HT-29 (cell line): ENCODE results near the gene NREP. TPM values are rescaled to one million over a fixed set of nuclear protein-coding genes. Genes with fewer than 3 reads are reported as not detected.
A peak's percentile ranks its signal among the peaks of the same experiment; 100 is the strongest.

Source experiments
- DNase-seq: peaks from one replicate; pipeline ENCODE4 v3.0.0-alpha.2; 2015; ENCODE audit warnings: low spot score
- total RNA-seq: library from RNA; depleted of rRNA; stranded (reverse); fragments of >200 nt; shearing (Covaris generic); gene quantifications from 2 replicates; pipeline ENCODE4 v1.2.3, GENCODE V29; 2014

NREP gene
- total RNA-seq, 1 experiment from 2014 or later: 0.97 TPM

DNA sequence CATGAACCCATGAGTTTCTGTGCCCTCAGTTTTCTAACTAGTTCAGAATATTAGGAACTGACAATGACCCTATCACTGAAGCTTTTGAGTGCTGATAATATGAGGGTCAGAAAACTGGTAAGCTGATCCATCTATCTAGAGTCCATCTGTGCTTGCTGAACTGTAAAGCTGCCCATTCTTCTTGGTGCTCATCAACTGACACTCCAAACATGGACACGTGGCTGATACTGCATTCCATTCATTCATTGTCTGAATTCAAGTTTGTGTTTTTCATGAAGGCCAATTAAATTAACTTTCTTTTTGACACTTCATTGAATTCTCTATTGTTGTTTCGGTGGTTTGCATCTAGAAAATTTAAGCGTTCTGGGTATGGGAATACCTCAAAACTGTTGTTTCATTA lies 17.6 kb downstream of the NREP start:
- no peak for DNase-seq

DNA sequence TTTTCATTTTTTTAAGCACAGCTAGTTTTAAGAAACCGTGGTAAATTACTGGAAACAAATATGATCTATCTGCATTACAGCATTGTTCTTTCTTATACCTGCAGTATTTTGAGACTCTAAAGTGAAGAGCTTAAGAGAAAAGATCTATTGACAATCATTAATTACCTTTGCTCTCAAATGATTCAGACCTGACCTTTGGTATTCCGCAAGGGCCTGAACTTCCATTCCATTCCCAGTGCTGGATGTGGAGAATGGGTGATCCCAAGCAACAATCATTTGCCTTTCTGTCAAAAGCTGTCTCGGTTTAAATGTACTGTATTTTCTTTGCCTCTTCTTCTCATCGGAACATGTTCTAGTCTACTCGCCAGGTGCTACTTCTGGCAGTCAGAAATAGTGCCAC lies 18.9 kb downstream of the NREP start:
- no peak for DNase-seq

DNA sequence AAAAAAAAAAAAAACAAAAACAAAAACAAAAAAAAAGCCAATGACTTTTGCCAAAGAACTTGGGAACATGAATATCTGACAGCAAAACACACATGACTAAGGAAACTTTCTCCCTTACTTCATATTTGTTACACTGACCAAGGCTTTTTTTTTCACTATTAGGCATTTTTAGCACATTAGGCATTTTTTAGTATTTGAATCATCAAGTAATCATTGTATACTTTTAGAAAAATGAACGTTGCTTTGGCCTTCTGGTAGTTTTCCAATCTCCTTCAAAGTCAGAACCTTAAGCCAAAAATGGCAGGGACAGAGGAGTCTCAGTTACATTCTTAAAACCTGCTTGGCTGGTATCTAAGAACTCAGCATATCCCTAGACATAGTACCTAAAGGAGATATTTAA lies 19.3 kb downstream of the NREP start:
- no peak for DNase-seq

DNA sequence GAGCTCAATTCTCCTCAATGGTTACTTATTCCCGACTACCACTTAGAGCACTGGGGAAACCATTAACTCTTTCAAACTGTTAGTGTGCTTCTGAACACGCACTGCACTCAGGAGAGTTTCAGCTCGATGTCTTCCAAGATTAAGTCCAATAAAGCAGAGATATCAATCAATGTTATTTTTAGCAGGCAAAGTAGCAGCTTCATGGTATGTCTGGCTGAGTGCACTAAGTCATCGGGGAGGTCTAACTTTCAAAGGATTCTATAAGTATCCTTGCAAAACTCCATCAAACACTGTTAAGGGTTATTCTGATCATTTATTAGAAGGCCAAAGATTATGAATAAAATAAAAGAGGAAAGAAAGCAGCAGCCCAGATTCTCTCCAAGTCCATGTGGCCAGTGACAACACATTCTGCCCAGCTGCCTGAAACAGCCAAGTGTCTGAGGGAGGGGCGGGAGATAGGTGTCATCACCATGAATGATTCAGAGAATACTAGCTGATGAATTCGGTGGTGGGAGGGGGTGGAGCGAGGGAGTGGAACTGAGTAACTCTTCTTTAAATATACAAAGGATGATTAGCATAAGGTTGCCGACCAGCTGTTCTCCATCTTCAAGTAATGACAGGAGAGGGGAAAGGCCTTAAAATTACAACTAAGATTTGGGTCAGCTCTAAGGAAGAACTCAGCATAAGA lies 21.3 kb downstream of the NREP start:
- no peak for DNase-seq

DNA sequence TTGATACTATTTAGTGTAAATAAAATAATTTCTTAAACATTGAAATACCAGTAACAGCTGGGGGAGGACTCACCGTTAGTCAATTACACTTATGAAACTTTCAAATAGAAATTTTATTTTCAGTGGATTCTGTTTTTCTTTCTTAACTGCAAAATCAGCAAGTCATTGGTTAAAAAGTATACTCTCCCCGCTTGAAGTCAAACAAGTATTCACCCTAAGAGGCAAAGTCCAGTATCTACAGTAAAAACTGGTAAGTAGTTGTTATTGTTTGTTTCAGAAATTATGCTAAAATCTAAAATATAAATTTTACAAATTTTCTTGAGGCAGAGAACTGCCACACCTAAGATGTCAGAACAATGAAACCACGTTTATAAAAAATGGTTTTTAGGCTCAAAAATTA lies 22.4 kb downstream of the NREP start:
- DNase-seq: no peak

DNA sequence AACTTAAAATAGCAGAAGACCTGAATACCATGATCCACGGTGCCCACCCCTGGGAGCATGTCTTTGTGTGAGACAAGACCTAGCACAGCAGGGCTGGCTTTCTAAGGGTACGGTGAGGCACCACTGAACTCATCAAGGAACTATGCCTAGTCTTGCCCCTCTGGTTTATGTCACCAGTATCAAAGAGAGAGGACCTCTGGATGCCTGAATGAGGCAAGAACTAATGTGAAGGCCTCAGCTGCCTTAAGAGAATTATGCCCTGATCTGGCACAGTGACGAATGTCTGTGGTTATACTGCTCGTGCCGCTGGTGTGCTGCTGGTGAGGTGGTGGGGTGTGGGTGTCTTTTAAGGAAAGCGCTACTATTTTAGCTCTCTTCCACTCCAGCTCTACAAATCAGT lies 23.0 kb downstream of the NREP start:
- DNase-seq: no peak

DNA sequence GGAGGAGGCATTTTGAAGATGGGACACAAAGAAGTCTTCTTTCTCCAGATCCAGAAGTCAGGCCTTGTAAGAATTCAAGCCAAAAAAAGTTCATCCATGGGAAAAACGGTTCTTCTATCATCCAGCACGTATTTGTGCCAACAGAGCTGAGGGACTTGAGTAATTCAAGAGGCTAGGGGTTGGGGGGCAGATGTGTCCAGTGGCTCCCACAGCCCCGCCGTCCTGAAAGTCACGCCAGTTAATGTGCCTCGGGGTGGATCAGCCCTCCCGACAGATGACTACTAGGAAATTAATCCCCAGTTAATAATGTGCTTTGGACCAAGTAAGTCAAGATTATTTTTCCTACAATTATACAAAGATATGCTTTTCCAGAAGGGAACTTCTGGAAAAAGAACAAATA lies 23.4 kb downstream of the NREP start:
- DNase-seq: no peak

DNA sequence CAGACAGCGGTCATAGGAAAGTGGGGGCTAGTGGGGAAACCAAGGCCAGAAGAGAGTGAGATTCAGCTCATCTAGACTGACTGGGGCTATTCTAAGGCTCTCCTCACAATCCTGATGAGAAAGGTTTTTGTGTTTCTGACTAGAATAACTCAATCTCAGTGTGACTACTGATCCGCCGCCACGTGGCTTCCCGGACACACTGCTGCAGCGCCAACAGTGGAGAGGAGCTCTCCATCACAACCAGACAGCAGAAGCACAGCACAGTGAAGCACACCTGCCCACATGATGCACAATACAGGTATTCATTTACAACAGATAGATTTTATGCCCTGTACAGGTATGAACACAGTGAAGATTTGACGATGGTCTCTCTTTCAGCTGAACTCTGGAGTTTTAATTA lies 25.4 kb downstream of the NREP start:
- DNase-seq: no peak

DNA sequence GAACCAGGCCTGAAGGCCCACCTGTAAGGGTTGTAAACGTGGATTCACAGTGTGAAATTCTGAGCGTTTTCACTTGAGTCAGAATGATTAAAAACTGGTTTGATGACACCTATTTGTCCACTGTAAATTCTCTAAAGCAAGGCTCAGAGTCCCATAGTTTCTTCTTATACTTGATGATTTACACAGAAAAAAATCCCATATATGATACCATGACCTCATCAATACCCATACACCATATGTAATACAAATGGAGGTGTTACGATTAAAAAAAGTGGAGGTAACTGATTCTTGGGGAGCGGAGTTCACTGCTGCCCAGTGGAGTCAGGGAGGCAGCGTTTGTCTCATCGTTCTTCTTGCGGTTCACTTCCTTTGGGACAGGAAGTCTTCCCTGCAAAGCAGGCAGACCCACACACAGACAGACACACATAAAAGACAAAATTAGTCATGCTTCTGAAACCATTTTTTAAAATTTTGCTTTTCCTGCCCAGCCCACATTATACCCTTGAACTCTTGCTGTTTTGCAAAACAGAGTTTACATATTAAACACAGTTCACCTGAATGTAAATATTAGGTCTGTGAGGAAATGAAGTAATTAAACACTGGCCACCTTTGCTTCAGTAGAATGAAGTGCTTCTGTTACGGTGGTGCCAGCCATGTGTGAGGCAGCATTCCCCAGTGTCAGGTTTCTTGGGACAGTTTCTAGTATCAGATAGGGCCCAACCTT lies 26.2 kb downstream of the NREP start:
- DNase-seq: peak; percentile 13

DNA sequence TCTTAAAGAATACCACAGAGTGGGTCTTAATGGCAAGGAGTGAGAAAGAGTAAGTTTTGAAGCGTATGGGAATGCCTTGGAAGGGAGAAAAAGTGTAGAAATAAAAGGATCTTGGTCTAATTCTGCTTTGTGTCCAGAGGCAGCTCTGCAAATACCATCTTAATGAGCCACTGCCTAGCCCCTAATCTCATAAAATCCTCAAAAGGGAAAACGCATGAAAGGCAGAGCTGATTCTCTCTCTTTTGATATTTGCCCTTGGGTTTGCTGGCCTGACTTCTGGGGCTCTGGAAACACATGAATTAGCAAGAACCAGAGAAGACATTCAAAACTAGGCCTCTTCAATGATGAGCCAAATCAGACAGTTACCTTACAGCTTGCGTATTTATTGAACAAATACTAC lies 28.1 kb downstream of the NREP start:
- no peak for DNase-seq

DNA sequence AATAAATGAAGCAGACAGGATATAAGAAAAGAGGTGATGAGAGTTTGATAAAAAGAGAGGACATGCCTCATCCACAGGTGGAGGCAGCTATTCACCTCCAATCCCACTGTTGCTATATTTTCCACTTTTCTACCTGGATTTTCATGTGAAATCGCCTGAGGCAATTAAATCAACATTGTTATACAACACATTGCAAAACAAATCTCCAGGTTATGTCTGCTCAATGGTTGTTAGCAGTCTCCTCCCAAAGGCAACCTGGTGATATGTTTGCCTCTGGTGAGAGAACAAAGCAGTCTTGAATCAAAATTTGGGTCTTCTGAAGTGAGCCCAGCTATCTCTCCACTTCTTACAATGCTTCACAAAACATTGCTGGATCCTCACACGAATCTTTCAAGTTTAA lies 30.0 kb downstream of the NREP start:
- no peak for DNase-seq

DNA sequence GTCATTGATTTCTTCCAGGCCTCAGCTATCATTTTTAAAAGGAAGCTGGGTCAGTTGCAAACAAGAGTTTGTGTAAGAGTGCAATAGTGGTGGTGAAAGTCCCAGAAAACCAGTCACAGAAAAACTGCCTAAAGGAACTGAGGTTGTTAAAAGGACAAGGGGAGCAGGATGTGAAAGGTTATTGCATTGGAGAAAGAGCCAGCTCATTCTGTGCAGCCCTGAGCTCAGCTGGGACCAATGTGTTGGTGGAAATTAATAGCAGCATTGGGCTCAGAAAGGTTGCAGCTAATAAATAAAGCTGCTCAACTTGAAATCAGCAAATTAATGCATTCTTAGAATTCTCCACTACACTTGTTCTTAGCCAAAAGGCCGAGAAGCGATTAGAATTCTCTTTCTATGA lies 34.9 kb downstream of the NREP start:
- DNase-seq: no peak

DNA sequence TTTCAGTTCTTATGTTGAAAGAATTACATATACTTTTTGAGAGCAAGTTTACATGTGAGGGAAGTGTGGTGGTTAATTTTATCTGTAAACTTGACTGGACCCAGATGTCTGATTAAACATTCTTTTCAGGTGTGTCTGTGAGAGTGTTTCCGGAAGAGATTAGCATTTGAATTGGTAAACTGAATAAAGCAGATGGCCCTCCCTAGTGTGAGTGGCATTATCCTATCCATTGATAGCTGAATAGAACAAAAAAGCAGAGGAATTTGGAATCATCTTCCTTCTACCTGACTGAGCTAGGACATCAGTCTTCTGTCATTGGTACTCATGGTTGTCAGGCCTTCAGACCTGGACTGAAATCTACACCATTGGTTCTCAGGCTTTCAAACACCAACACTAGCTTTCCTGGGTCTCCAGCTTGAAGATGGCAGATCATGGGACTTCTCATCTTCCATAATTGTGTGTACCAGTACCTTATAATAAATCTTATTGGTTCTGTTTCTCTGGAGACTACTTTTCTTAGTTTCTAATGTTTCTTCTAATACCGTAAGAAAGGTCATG lies 36.6 kb downstream of the NREP start:
- DNase-seq: no peak

DNA sequence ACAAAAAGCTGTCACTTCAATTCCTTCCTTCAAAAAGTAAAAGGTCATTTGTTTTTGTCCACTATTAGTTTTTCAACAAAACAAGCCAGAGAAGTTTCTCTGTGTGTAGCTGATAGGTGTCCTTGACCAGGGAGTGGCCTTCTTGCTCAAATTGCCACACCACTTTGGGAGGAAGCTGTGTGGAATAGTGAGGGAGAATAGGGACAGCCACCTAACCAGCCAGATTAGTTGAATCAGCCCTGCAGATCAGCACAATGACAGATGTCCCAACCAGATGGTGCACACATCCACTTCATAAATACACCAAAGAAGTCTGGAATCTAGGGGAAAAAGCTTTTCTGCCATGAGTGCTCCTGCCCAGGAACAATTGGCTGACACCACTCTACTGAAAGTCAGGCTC lies 37.2 kb downstream of the NREP start:
- DNase-seq: no peak

DNA sequence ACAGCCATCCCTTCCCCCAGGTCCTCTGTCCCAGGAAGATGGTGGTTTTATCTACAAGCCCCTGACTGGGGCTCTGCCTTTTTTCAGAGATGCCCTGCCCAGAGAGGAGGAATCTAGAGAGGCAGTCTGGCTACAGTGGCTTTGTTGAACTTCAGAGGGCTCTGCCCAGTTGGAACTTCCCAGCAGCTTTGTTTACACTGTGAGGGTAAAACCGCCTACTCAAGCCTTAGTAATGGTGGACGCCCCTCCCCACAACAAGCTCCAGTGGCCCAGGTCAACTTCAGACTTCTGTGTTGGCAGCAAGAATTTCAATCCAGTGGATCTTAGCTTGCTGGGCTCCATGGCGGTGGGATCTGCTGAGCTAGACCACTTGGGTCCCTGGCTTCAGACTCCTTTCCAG lies 40.2 kb downstream of the NREP start:
- DNase-seq: peak; percentile 32

DNA sequence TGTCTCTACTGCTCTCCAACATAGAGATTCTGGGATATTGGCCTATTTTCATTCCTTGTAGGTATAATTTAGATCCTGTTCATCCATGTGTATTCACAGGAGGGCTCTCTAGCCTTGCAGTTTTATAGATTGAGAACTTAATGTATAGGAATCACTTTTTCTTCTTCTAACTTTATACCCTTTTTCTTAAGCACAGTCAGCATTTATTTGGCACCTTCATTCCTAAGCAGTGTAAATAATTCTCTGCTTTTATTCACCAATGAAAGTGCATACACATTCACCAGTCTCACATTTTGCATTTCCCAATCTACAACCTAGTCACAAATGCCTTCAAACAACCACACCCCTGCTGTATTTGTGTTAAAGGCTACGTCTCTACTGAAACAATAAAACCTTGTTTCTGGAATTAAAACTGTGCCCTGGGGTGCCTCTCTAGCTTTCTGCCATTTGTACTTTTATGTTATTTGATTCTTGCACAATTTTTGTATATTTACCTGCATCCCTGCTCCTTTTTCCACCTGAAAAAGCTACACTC lies 49.3 kb downstream of the NREP start:
- DNase-seq: no peak

DNA sequence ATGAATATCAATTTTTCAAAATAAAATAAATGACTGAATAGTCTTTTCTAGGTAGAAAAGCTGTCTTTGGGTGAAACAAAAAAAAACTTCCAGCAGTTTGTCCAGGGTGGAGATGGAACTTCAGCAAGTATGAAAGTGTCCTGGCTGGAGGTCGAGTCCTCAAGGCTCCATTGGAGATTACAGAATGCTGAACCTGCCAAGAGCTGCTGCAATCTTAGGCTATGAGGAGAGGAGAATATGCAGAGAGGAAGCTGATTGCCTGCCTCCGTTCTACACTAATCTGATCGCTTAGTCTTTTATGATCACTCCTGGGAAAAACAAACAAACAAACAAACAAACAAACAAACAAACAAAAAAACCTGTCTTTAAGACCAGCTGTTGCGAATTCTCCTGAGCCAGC lies 50.6 kb downstream of the NREP start:
- no peak for DNase-seq

DNA sequence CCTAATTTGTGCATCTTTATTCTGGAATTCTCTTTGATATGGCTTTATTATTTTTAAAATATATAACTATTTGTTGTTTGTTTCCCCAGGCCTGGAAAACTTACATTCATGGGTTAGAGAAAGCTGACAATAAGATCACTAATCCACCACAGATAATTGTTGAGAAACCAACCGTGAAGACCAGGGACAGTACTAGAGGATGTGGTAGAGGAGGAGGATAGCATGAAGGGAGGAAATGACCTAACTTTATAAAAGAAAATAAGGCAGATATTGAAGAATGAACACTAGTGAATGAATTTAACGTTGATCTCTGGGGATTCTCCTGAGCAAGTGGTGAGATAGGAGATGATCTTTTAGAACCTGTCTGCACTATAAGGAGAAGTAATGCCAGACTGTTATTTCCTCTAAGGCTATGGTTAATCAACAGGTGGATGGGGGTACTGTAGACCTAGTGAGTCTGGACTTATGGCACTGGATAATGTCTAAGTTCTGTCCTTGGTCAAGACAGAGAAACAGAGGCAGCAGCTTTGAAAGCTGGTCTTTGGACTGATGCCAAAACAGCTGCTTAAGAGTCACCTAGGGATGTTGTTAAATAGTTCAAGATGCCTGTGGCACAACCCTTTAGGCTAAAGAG lies 52.4 kb downstream of the NREP start:
- no peak for DNase-seq

DNA sequence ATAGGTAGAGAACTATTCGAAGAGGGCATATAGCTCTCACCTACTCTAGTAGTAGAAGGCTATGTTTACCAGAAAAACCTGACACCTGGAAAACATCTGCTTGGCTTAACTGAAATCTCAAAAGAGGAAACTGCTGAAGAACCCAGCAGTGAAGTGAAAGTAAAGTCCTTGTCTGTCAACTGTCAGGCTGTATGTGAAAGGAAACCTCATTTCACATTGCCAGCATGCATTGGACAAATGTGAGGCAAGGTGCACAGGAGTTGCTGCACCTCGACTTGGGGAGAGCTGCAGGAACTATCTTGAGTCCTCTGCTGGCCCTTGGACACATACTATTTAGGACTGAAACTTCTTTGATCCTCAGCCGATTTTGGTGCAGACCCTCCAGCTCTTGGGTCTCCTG lies 53.3 kb downstream of the NREP start:
- DNase-seq: no peak

DNA sequence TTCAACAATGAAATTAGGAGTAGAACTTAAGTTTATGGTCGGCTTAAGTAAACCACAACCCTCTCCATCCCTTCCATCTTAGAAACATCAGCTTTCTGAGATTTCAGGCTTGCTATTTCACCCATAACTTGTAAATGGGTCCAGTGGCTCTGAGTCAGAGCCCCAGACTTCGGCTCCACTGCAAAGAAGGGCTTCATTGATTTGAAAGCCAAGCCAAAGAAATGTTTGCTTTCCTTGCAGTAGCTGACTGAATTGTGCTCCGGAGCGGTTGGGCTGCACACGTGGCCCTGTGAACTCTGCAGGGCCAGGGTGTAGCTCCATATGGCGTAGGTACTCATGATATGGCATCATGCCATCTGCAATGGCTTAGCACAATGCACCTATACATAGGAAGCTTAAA lies 57.0 kb downstream of the NREP start:
- peak; percentile 50 for DNase-seq

DNA sequence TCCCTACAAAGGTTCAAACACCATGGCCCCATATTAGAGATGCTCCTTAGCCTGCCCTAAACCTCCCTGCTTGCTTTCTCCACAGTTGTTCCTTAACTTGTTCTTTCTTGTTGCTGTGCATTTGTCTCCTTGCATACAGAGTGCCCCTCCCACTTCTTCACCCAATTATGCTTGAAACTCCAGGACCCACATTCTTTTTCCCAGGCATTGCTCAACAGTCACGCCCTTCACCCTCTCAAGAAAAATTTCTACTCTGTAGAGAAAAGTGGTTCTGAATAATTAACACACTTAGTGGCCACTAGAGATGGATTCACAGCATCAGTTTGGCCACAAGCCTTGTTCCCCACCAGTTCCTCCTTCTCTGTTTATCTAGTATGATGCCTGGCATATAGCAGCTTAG lies 57.7 kb downstream of the NREP start:
- no peak for DNase-seq
